Islet of Langerhans (tissue), 1 donor: Measurements from ENCODE around the gene PPP1R1C.

Source experiments
- FAIRE-seq: peaks from one replicate; lab custom pipeline; 2011; peaks lifted over from hg19 to GRCh38; lab: Jason Lieb, UNC

PPP1R1C gene

DNA sequence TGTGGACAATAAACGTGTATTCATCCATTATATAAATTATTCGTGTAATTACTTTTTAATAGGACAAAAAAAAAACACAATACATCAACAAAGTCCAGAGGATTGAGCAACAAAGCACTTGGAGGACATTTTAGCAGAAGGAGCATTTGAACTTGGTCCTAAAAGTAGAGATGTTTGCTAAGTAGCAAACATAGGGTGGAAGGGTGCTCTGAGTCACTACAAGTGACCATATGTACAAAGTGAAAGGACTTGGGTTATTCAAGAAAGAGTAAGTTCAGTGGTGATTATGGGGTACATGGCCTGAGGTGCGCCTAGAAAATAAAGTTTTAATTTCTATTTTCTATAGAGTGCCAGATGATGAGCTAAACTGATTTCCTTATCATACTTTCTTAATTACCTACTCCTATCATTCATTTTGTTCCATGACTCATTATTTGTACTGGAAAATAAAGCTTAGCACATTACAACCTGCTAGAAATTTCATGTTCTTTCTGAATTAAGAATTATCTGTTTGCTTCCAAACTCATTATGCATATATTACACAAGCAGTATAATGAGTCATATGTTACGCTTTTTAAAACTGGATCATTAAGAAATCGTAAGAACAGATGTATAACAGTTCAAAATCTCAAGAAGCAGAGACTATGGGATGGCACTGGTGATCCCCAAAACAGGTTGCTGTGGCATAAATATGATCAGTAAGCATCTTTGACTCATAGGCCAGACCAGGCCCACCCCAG lies 13.1 kb upstream of the PPP1R1C start:
- FAIRE-seq, result no peak

DNA sequence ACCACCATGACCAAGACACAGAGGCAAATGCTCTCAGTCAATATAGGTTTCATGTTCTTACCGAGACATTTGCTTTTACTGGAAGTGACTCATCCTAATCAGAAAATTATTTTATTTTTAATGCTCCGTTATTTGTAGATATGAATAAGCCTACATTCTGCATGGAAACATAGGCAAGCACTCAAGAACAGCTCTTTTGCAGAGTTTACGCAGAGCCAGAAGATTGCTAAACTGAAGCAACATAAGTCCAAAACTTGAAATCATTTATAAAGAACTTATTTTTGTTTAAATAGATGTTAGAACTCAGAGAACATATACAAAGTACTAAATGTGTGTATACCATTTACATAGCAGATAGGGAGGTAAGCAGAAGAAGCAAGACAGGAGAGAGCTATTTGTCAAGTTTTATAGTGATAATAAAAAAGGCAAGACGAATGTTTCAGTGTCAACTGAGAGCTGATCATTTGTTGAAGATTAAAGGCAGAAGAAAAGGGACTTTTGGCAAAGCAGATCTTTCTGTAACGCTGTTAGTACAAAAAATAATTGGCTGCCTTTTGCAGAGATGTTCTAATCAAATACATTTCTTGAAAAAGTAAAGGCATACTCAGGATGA lies 12.4 kb upstream of the PPP1R1C start:
- no peak for FAIRE-seq

DNA sequence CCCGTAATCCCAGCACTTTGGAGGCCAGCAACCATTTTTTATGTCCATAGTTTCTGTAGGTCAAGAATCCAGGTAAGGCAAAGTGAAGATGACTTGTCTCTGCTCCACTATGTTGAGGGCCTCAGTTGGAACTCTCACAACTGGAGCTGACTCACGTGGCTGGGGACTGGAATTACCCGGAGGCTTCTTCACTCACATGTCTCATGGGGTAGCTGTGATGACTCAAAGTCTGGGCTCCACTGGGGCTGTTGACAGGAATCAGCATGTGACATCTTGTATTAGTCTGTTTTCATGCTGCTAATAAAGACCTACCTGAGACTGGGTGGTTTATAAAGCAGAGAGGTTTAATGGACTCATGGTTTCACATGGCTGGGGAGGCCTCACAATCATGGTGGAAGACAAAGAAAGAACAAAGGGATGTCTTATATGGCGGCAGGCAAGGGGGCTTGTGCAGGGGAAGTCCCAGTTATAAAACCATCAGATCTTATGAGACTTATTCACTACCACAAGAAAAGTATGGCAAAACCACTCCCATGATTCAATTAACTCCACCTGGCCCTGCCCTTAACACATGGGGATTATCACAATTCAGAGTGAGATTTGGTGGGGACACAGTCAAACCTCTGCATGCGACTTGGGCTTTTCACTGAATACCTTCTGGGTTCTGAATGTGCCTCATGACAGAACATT lies 7.8 kb upstream of the PPP1R1C start:
- FAIRE-seq, result no peak

DNA sequence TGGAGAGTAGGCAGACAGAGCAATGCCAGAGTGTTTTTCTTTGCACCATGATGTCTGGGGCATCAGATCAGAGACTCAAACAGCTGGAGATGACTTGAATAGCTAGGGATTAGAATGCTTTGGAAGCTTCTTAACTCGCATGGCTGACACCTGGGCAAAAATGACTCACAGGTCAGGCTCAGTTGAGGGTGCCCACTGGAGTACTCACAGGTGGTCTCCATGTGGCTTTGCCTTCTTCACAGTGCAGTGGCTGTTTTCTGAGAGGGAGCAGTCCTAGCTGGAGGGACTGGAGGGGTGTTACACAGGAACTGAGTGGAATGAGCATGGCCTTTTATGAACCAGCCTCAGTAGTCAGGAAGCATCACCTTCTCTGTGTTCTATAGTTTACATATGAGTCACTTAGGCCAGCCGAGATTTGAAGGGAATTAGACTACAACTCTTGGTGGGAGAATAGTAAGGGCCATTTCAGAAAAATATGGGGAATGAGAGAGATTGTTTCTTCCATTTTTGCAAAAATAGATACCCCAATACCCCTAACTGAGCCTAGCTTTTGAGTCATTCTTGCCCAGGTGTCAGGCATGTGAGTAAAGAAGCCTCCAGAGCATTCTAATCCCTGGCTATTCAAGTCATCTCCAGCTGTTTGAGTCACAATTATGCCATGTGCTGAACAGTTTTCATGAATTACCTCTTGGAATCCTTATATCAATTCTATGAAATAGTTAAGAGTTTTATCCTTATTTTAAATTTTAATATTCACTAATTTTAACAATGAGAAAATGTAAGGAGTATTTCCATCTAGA lies 7.1 kb upstream of the PPP1R1C start:
- FAIRE-seq, result no peak

DNA sequence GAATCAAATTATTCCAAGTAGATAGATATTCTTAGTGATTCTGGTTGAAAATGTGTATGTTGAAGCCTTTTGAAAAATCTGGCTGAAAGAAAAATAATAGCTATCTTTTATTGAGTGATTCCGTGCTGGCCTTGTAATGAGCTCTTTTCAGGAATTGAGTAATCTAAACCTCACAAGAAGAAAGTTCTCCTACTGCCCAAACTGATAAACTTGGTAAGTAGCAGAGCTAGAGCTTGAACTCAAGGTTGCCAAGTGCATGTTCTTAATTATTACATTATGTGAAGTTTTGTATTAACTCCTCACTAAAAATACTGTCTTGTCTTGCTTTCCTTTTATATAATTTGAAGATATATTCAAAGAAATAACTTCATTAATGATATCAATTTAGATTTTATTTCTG lies 1.6 kb upstream of the PPP1R1C start:
- no peak for FAIRE-seq

DNA sequence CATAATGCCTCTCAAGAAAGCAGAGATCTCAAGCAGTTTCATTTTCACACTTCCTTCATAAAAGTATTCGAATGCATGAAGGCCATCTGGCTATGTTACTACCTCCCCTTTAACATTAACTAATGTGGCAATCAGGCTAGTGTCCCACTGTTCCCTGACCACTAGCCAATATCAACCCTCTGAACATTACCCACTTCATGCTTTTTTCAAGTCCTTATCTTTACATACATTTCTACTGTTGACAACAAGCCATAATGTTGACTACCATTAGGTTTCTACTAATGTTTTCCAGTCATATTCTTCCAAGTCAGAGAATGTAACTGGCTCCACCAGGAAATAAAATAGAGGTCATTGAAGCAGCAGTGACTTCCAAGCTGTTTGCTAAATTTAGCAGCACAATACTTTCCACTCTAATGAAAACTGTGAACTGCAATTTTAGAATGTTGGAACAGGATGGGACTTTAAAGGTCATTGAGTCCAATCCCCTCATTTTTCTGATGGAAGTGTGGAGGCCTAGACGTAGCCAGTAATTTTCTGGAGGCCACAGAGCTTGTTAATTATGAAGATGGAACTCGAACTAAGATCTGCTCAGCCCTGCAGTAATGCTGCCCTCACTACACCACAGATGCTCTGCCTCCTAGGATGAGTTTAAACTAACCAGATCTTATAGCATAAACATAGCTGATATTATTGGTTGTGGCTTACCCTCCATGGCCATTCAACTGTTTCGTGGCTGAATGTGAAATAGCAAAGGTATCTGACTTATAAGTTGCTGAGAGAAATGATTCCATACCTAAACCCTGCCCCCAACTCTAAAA lies 630 bp upstream of the PPP1R1C start:
- FAIRE-seq, result peak; percentile 89

DNA sequence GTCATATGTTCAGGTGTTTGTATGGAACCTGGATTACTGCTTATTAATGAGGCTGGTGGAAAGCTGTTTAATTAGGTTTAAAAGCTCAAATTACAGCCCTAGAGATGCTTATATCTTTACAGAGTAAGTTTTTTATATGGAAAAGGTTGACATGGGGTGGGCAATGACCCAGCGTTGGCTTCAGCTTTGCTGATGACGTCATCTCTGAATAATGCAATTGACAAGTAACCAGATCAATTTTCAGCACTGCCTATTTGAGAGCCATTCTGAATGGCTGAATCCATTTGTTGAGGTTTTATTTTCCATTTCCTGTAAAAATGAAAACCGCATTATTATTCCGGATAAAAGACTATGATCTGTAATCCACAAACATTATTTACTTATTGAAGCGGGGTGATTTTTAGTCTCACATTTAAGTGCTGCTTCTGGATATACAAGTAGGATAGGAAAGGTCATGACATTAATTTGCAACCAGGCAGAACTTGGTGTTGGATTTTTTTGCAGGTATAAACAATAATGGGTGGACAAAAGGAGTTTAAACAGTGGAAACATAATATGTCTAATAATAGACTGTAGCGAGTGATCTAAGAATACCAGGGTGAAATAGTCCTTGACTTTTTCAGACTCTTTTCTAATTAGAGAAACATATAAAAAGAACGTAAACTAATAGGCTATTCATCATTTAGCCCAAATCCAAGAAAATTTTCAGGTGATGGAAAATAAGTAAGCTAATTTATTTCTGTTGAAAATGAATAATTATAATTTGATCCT lies 2.7 kb downstream of the PPP1R1C start:
- FAIRE-seq, result peak; percentile 66

DNA sequence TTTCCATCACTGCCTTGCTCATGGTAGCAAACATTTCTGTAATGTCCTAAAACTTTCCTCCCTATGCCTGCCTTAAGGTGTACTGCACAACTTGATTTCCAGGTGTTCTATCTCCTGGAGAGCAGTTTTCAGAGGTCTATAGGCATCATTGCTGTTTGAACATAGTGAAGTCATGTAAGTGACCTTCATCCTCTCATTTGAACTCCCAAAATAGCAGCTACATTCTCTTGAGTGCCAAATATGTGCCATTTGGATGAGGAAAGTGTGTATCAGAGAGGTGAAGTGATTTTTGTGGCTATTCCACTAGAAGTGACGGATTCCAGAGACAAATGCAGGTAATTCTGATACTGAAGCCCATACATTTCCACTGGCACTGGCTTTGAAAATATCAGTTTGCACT lies 3.4 kb downstream of the PPP1R1C start:
- FAIRE-seq, result no peak

DNA sequence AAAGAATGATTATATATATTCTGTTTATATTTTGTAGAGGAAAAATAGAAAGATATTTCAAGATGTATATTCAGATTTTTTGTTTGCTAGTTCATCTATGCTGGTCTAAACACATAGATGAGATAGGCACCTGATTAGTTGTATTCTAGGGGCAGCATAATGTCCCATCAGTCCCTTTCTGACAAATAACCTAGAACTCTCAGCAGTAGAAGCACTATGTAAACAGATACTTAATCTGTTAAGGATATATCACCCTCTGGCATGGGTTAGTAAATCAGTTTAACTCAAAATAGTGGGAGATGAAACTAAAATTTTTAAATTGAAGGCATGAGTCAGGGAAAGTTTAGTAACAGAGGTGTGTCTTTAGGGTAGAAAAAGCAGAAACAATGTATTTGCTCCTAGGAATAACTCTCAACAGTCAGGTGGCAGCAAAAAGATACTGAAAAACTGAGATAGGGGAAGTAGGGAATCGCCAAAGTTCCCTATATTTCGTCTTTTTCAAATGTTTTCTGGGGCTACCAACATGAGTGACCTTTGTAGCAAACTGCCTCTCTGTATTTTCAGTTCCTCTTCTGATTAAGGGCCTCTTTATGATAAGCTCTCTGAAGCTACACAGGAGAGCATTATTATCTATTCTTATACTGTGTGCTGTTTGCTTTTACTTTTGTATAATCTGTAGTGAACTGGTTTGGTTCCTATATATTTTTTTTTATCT lies 5.7 kb downstream of the PPP1R1C start:
- FAIRE-seq, result no peak

DNA sequence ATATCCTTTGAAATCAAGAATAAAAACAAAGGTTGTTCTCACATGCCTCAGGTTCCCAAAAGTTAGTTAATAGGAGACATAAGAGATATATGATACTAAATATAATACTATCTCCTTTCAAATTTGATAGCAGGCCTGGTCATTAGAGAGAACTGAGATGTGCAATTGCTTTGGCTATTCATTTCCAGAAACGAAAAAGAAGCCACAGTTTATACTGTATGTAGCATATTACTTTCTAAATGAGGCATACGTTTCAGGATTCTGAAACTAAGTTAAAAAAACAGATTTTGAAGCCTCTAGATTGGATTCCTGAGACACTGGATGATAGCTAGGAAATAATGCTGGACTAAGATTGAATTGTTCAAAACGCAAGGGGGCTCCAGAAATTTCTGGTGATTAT lies 7.1 kb downstream of the PPP1R1C start:
- no peak for FAIRE-seq

DNA sequence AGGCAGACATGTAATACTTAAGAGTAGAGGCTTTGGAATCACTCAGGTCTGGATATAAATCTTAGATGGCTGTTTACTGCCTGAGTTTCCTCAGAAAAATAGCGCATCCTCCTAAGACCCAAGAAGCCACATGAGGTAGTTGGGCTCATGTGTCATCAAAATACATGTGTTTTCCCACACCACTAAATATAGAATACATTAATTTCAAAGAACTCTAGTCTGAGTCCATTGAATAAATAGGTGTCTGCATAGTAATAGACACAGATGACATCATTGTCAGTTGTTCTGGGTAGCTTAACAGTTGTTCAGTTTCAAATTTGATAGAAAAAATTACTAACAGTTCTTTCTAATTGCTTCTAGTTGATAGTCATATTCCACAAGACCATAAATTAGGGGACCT lies 9.6 kb downstream of the PPP1R1C start:
- no peak for FAIRE-seq

DNA sequence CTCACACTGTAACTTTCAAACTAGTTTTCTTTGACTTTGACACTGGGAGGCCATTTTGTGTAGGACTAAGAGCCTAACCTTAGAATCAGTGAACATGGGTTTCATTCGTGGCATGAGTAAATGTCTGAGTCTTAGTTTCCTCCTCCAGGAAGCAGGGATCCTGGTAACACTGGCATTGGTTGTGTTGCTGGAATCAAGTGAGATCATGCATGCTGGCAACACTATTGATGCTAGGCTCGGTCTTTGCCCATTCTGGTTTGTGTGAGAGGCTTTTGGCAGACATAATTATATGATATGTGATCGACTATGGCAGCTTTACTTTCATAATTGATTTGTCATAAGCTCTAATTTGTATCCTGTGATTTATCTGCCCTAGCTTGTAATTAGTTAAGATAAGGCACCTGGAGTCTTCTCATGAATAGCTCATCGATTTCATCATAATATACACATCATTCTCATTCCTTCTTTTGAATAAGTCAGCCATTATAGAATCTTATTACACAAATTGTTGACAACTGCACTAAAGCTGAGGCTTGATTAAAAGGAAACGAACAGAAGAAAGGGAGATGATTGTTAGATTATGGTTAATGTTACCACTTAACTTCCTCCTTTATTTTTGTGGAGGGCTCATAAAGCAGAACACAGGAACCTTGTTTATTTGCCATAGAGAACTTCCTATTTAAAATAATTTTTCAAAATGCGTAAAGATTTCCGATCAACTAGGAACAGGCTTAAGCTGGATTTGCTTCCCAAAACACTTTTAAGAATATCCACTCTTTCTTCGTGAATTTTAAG lies 12.6 kb downstream of the PPP1R1C start:
- FAIRE-seq, result peak; percentile 72

DNA sequence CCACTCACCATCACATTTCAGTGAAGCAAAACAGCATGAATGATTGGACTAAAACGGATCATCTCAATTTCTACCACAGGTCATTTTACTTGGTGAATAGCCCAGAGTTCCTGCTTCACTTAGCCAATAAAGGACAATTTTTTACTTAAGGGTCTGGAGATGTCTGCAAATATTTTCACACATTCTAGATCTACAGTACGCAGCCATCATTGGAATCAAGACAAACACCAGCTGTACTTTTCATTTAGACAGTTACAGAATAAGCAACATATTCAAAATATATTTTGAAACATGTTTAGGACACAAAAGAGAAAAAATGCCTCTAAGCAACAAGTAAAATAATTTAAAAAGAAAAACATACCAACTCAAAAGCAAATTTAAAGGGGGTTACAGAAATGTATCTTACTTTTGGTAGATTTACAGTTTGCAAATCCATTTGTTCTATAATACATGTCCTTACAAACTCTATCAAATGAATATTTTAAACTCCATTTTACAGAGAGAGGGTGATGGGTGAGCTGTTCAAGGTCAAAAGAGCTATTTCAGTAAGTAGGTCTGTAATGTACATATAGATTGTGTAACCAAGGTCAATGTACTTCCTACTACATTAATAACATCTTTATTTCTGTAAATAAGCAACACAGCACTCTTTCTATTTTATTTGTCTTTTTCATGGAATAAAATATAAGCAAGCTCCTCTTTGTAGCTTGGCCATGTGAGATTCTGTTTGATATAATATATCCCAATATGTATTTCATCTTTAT lies 13.4 kb downstream of the PPP1R1C start:
- FAIRE-seq, result no peak

DNA sequence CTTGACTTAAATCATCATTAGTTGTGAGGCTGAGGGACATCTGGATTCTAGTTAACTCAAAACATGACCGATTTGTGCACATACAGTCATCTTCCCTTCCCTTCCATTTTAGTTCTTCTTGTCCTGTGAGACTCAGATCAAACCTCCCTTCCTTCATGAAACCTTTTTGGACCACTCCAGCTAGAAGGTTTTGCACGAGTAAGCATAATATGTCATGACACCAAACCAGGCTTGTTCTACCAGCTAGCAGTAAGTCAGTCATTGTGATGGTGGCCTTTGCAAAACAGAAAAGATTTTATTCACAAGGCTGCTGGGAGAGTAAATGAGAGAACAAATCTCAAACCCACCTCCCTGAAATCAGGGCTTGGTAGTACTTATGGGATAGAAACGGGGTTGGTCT lies 14.3 kb downstream of the PPP1R1C start:
- no peak for FAIRE-seq

DNA sequence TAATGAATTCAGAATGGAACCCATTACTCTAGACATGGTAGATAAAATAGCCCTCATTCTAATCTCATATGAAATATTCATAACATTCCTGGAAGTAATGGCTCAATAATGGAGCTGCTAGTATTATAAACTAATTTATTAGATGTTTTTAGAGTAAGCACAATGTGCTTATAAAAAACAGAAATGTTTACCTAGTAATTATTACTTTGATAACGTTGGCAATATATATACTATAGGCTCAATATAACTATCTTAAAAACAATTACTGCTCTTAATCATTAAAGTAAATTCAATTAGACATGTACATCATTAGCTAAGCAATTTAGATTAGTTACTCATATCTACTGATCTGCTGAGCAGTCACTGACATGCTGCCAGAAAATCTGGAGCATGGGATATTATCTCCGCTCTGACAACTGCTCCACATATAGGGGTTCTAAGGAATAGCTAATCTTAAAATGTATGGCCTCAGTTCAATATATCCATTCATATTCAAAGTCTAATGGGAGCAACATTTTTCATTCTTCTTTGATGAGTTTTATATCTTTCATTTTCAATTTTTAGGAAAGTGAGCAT lies 19.4 kb downstream of the PPP1R1C start:
- no peak for FAIRE-seq

DNA sequence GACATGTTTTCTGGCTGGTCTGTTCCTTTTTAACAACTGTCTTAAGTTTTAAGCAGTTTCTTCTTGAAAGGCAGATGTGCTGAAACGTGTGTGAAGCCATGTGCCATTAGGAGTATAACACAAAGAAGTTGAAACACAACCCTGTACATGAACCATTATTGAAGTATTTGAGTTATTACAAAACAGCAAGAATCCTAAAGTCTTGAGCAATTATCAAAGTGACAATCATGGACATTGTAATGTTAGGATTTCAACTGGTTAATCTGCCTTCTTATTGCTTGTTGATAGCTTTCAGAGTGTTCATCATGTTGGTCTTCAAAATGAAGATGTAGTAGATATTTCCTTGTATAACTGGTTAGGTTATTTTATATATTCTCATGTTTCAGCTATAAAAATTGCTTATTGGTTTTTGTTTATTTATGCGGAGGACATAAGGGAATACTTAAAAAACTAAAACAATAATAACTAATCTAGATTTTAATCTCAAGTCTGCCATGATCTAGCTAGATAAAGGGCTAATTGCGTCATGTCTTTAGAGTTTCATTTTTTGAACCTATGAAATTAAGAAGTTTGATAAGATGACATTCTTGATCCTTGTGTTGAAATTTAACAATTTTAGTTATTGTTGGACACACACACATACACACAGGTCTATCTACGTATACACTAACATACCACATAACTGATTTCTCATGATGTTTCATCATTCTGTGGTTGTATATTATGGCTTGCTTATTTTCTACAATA lies 21.1 kb downstream of the PPP1R1C start:
- no peak for FAIRE-seq

DNA sequence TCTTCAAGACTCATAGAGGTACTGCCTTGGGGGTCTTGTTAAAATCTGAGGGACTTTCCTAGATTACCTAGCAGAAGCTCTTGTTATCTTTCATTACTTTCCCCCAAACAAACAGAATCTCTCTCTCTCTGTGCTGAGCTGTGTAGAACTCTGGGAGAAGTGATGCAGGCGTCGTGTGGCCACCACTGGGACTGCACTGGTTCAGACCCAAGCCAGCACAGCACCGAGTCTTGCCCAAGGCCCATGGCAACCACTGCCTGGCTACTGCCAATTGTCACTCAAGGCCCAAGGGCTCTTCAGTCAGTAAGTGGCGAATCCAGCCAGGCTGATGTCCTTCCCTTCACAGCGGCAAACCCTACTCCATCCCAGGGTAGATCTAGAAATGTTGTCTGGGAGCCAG lies 28.6 kb downstream of the PPP1R1C start:
- FAIRE-seq, result no peak
